GM19023 (cell line): ENCODE measurements around the gene ONECUT3.

ENCODE experiments used
- ATAC-seq: cut with Tn5 transposase; IDR thresholded peaks from one replicate; pipeline ENCODE4 v1.9.1; 2021; ENCODE audit warnings: mild to moderate bottlenecking, moderate library complexity; ENCODE audit not compliant: unreplicated experiment

The ONECUT3 gene

DNA sequence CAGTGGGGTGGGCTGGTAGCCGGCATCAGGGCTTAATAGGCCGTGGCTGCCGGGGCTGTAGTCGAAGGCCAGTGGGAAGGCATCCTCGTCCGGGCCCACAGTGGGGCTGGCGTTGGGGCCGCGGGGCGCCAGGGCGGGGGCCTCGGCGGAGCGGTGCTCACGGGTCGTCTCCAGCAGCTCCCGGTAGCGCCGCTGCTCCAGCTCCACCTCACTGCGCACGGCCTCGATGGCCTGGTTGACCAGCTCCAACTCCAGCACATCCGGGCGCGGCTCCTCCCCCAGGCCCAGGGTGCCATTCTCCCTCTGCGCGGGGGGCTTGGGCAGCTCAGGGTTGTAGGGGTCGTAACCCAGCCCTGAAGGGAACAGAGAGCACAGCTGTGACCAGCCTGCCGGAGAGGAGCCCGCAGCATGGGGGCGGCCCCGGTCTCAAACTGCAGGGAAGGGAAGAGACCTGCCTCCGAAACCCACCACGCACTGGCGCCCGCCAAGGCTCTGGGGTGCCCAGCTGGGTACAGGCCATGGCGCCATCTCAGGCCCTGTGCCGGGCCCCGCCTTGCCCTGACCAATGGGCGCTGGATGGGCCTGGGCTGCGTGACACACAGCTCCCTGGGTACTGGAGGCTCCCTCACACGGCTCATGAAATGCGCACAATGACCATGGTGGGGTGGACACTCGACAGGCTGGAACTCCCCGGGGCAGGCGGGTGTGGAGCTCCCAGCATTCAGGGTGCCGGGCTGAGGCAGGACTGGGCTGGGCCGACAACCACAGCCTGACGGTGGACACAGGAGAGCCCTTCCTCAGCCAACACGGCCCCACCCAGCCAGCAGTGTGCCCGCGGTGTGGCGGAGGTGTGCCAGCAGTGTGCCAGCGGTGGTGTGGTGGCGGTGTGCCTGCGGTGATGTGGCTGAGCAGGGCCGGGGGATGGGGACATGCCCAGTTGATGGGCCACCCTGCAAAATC is 75.3 kb downstream of the ONECUT3 start:
- no peak for ATAC-seq

DNA sequence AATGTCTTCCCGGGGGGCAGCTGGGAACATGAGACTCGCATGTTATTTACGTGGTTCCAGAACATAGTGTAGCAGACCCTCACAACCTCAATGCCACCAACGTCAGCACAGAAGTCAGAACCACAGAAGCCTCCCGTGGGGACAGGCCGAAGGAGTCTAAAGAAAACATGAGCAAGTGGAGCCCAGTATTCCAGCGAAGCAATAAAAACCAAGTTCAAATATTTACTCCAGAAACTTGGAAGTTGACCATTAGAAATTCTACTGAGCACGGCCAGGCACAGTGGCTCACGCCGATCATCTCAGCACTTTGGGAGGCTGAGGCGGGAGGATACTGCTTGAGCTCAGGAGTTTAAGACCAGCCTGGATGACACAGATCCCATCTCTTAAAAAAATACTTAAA is 76.7 kb downstream of the ONECUT3 start:
- no peak for ATAC-seq

DNA sequence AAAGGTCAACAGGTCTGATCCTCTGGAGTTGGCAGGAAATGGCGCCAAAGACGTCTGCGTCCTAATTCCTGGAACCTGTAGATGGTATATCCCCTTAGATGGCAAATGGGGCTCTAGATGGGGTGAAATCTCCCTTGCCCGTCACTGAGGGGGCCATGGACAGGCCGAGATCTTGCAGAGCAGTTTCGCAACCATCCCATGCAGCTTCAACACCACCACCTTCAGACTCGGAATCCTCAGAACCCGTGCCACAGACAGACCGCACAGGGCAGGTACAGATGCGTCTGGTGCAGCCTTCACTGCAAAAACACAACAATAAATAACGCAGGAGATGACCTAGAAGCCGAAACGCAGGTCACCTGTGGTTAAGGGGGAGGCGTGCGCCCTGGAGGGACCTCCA is 77.3 kb downstream of the ONECUT3 start:
- ATAC-seq = no peak
